ENCODE measurements around the gene PUS7.
A peak's percentile ranks its signal among the peaks of the same experiment; 100 is the strongest.

PUS7 gene

DNA sequence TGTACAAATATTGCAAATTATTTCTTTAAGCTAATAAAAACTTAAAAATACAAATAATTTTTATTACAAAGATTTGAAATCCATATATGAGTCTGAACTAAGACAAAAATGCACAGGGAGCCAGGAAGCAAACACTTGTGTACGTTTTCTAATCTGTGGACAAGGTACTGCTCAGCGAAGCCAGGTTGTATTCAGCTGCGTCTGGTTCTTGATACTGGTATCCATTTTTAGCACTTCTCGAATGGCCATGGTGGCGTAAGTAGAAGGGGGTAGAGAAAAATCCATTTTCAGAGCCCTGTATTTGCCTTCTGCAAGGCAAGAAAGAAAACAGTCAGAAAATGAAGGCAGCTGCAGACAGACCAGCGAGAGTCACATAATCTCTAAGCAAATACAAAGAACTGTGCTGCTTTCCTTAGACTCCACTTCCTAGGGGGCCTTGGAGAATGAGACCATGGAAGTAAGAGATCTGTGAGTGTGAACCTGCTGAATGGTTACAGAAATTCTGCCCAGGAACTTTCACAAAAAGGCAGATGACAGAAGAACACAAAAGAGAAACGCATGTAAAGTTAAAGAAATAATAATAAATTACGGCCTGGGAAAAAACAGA is 64.3 kb downstream of the PUS7 start:
- Histone ChIP-seq H3K9me3 (ENCODE audit: low read length) (no peaks in the 10 kb centered on the region), H4K20me1 (ENCODE audit: insufficient read depth, low read length) (no peaks in the 10 kb centered on the region), H3K36me3 (ENCODE audit: insufficient read depth, low read length) (peaks cover 33% of the 10 kb centered on the region), H3K79me2 (ENCODE audit: insufficient read depth, low read length) (no peaks in the 10 kb centered on the region), H3K27ac (ENCODE audit: low read depth, low read length, poor library complexity, severe bottlenecking) (peak overlapping the region; percentile 18), H3F3A (ENCODE audit: insufficient read depth, low read length) (no peaks in the 10 kb centered on the region), H3K4me1 (ENCODE audit: insufficient read depth, low read length, severe bottlenecking) (peaks cover 18% of the 10 kb centered on the region), H2AFZ (ENCODE audit: low read length) (no peak overlapping the region), H3K4me3 (ENCODE audit: low read depth, low read length, poor library complexity, severe bottlenecking) (no peak overlapping the region), H3K9me2 (ENCODE audit: low read depth, low read length) (no peaks in the 10 kb centered on the region), H3K4me2 (ENCODE audit: low read length) (no peak overlapping the region), H3K9ac (ENCODE audit: low read length) (no peak overlapping the region), H3K27me3 (ENCODE audit: insufficient read depth, low read length) (no peaks in the 10 kb centered on the region)
- TF ChIP-seq, protein P1, sequence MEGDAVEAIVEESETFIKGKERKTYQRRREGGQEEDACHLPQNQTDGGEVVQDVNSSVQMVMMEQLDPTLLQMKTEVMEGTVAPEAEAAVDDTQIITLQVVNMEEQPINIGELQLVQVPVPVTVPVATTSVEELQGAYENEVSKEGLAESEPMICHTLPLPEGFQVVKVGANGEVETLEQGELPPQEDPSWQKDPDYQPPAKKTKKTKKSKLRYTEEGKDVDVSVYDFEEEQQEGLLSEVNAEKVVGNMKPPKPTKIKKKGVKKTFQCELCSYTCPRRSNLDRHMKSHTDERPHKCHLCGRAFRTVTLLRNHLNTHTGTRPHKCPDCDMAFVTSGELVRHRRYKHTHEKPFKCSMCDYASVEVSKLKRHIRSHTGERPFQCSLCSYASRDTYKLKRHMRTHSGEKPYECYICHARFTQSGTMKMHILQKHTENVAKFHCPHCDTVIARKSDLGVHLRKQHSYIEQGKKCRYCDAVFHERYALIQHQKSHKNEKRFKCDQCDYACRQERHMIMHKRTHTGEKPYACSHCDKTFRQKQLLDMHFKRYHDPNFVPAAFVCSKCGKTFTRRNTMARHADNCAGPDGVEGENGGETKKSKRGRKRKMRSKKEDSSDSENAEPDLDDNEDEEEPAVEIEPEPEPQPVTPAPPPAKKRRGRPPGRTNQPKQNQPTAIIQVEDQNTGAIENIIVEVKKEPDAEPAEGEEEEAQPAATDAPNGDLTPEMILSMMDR (IDR thresholded peaks at IDR 0.05; ENCODE audit: low read length) = no peak
- TF ChIP-seq EZH2 (IDR thresholded peaks at IDR 0.05; ENCODE audit: borderline replicate concordance, low read length) = no peak

DNA sequence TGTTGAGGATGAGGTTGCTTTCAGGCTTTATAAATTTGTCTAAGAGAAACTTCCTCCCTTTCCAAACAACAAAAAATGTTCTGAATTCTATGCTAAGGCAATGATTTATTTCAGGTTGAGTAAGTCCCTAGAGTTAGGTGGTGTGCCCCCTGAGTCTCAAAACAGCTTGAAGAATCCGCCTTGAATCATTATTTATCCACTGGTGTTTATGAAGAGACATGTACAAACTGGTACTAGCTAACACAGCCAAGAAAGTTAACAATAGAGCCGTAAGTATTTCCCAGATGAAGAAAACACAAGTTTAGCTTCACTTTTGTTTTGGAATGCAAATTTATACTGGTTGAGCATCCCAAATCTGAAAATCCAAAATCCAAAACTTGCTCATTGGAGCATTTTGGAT is 67.2 kb downstream of the PUS7 start:
- no peak for TF ChIP-seq EZH2 (IDR thresholded peaks at IDR 0.05; ENCODE audit: borderline replicate concordance, low read length)
- TF ChIP-seq, protein P1 (IDR thresholded peaks at IDR 0.05; ENCODE audit: low read length) = no peak
- H3K36me3 ChIP-seq (ENCODE audit: insufficient read depth, low read length) = peaks cover 12% of the 10 kb centered on the region
- no peaks in the 10 kb centered on the region for H3K27me3 ChIP-seq (ENCODE audit: insufficient read depth, low read length)
- H3K79me2 ChIP-seq (ENCODE audit: insufficient read depth, low read length) = no peaks in the 10 kb centered on the region
- H3K4me1 ChIP-seq (ENCODE audit: insufficient read depth, low read length, severe bottlenecking) = peaks cover 31% of the 10 kb centered on the region
- H3K9me3 ChIP-seq (ENCODE audit: low read length) = no peaks in the 10 kb centered on the region
- H4K20me1 ChIP-seq (ENCODE audit: insufficient read depth, low read length) = no peaks in the 10 kb centered on the region
- H2AFZ ChIP-seq (ENCODE audit: low read length) = no peak overlapping the region
- H3K4me3 ChIP-seq (ENCODE audit: low read depth, low read length, poor library complexity, severe bottlenecking) = no peak overlapping the region
- no peaks in the 10 kb centered on the region for H3K9me2 ChIP-seq (ENCODE audit: low read depth, low read length)
- no peak overlapping the region for H3K4me2 ChIP-seq (ENCODE audit: low read length)
- no peak overlapping the region for H3K27ac ChIP-seq (ENCODE audit: low read depth, low read length, poor library complexity, severe bottlenecking)
- no peak overlapping the region for H3K9ac ChIP-seq (ENCODE audit: low read length)
- H3F3A ChIP-seq (ENCODE audit: insufficient read depth, low read length) = no peaks in the 10 kb centered on the region

DNA sequence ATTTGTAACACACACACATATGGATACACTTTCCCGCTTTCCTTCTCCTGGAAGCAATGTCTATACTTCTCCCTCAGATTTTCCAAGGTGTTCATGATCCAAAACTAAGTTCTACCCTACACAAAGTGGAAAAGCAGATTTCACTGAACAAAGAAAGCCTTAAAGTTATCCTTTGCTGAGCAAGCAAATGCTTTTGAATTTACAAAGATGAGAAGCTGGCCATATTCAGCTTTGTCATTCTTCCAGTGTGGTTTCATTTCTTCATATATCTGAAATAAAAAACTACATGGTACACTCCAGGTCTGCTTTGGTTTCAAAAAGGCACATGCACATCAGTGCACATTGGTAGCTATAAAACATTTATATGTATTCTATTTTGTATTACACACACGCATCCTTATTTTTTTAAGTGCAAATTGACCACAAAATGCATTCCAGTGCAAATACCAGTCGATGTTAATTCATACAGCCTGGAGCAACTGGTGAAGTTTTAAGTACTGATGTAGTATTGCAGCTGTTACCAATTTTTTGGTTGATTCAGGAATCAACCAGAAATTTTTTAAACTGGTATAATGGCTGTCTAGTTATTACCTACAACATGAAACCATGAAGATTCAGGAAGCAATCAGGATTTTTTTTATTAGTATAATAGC is 67.8 kb downstream of the PUS7 start:
- Histone ChIP-seq H3K9me2 (ENCODE audit: low read depth, low read length) (no peaks in the 10 kb centered on the region), H3K4me2 (ENCODE audit: low read length) (no peak overlapping the region), H3K9ac (ENCODE audit: low read length) (no peak overlapping the region)

More for the DNA sequence above, 67.8 kb downstream of the PUS7 start:
- Histone ChIP-seq H3K9me3 (ENCODE audit: low read length) (no peaks in the 10 kb centered on the region), H3K27ac (ENCODE audit: low read depth, low read length, poor library complexity, severe bottlenecking) (peak overlapping the region; percentile 49), H4K20me1 (ENCODE audit: insufficient read depth, low read length) (no peaks in the 10 kb centered on the region), H2AFZ (ENCODE audit: low read length) (no peak overlapping the region), H3F3A (ENCODE audit: insufficient read depth, low read length) (no peaks in the 10 kb centered on the region), H3K27me3 (ENCODE audit: insufficient read depth, low read length) (no peaks in the 10 kb centered on the region), H3K79me2 (ENCODE audit: insufficient read depth, low read length) (no peaks in the 10 kb centered on the region), H3K4me1 (ENCODE audit: insufficient read depth, low read length, severe bottlenecking) (peaks cover 31% of the 10 kb centered on the region), H3K36me3 (ENCODE audit: insufficient read depth, low read length) (peaks cover 12% of the 10 kb centered on the region), H3K4me3 (ENCODE audit: low read depth, low read length, poor library complexity, severe bottlenecking) (no peak overlapping the region)
- TF ChIP-seq, protein P1 (IDR thresholded peaks at IDR 0.05; ENCODE audit: low read length) = no peak
- TF ChIP-seq EZH2 (IDR thresholded peaks at IDR 0.05; ENCODE audit: borderline replicate concordance, low read length) = no peak
